ENCODE measurements around the gene ZBTB7C.

DNA sequence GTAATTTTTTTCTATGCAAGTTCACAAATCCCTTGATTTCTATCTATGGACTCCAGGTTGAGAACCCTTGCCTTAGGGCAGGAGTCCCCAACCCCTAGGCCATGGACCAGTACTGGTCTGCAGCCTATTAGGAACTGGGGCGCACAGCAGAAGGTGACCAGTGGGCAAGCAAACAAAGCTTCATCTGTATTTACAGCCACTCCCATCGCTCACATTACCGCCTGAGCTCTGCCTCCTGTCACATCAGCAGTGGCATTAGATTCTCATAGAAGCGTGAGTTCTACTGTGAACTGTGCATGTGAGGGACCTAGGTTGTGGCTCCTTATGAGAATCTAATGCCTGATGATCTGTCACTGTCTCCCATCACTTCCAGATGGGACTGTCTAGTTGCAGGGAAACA lies 408.5 kb downstream of the ZBTB7C start:
- TF ChIP-seq POLR2AphosphoS5 (IDR thresholded peaks at IDR 0.05; ENCODE audit: low read depth, low read length) = no peak
- no peak for TF ChIP-seq SIN3A (IDR thresholded peaks at IDR 0.05; ENCODE audit: borderline replicate concordance, insufficient read depth, low read length)
- TF ChIP-seq TAF1 (IDR thresholded peaks at IDR 0.05; ENCODE audit: borderline replicate concordance, insufficient read depth, low read length) = no peak
